GM10266 (cell line): ENCODE measurements around the gene CAMK2D.

Experiments used
- DNase-seq: peaks from one replicate; pipeline ENCODE4 v3.0.0; 2012; ENCODE audit errors: extremely low spot score
- CTCF ChIP-seq: IDR thresholded peaks from 2 replicates; pipeline ENCODE4 v1.5.1; 2012; ENCODE audit warnings: mild to moderate bottlenecking, low read depth; ENCODE audit not compliant: control insufficient read depth, insufficient read depth; ENCODE audit errors: missing control alignments

The CAMK2D gene

GRCh38 chr4:113697429-113697828 lies 64.1 kb downstream of the CAMK2D start:
- TF ChIP-seq CTCF, result no peak
- no peak for DNase-seq

GRCh38 chr4:113695328-113696169 lies 66.0 kb downstream of the CAMK2D start:
- no peak for DNase-seq
- no peak for TF ChIP-seq CTCF

GRCh38 chr4:113694008-113694407 lies 67.5 kb downstream of the CAMK2D start:
- no peak for TF ChIP-seq CTCF
- no peak for DNase-seq

- no peak for TF ChIP-seq CTCF
- DNase-seq, result no peak
These were observed 68.6 kb downstream of the CAMK2D start for GRCh38 chr4:113692809-113693411.

- TF ChIP-seq CTCF, result no peak
These were observed 69.9 kb downstream of the CAMK2D start for GRCh38 chr4:113691676-113692075.

GRCh38 chr4:113689394-113689793 lies 72.1 kb downstream of the CAMK2D start:
- no peak for TF ChIP-seq CTCF

More at GRCh38 chr4:113691676-113692075, 69.9 kb downstream of the CAMK2D start:
- no peak for DNase-seq

More at GRCh38 chr4:113689394-113689793, 72.1 kb downstream of the CAMK2D start:
- DNase-seq, result no peak
